Neural cell (in vitro differentiated cells): ENCODE measurements around the gene EFS. TPM values are rescaled to one million over a fixed set of nuclear protein-coding genes. Genes with fewer than 3 reads are reported as not detected.

Experiments
- H2AFZ ChIP-seq: fragments of 200-600, 300-800 bp; sonication (generic), shearing (Covaris generic); 2 replicates; pipeline ENCODE4 v1.6.0; 2014; ENCODE audit warnings: low read depth, mild to moderate bottlenecking, antibody characterized with exemption, low read length, moderate library complexity
- H3F3A ChIP-seq: fragments of 200-600 bp; shearing (Covaris generic); 2 replicates; pipeline ENCODE4 v1.6.1; 2016; ENCODE audit warnings: mild to moderate bottlenecking, moderate library complexity, mixed read lengths, antibody characterized with exemption, low read length; ENCODE audit not compliant: insufficient read depth, poor library complexity, severe bottlenecking
- H3K27ac ChIP-seq: fragments of 200-600, 300-800 bp; sonication (generic), shearing (Covaris generic); 2 replicates; pipeline ENCODE4 v1.5.1; 2014; ENCODE audit warnings: mild to moderate bottlenecking, low read length, moderate library complexity
- H3K27me3 ChIP-seq: fragments of 300-800, 200-600 bp; sonication (generic), shearing (Covaris generic); 2 replicates; pipeline ENCODE4 v1.6.0; 2014; ENCODE audit warnings: mild to moderate bottlenecking, low read depth, low read length, moderate library complexity; ENCODE audit not compliant: insufficient read depth
- H3K36me3 ChIP-seq: fragments of 300-800, 200-600 bp; sonication (generic), shearing (Covaris generic); 2 replicates; pipeline ENCODE4 v1.5.1; 2014; ENCODE audit warnings: mild to moderate bottlenecking, antibody characterized with exemption, low read length, moderate library complexity; ENCODE audit not compliant: insufficient read depth
- H3K4me2 ChIP-seq: fragments of 300-800, 200-600 bp; sonication (generic), shearing (Covaris generic); 2 replicates; pipeline ENCODE4 v1.6.0; 2014; ENCODE audit warnings: mild to moderate bottlenecking, low read length
- H3K4me3 ChIP-seq: fragments of 300-800, 200-600 bp; sonication (generic), shearing (Covaris generic); 2 replicates; pipeline ENCODE4 v1.5.1; 2014; ENCODE audit warnings: mild to moderate bottlenecking, low read length, moderate library complexity
- H3K79me2 ChIP-seq: fragments of 200-600 bp; shearing (Covaris generic); replicated peaks from 2 replicates; pipeline ENCODE4 v1.6.0; 2014; ENCODE audit warnings: mild to moderate bottlenecking, low read length, moderate library complexity; ENCODE audit not compliant: insufficient read depth
- H3K9ac ChIP-seq: fragments of 300-800, 200-600 bp; sonication (generic), shearing (Covaris generic); 2 replicates; pipeline ENCODE4 v1.6.1; 2016; ENCODE audit warnings: mild to moderate bottlenecking, low read length, mixed read lengths
- H3K9me2 ChIP-seq: fragments of 200-600 bp; shearing (Covaris generic); 2 replicates; pipeline ENCODE4 v1.6.1; 2016; ENCODE audit warnings: mild to moderate bottlenecking, low read length, mixed read lengths; ENCODE audit not compliant: insufficient read depth
- H3K9me3 ChIP-seq: fragments of 200-600, 300-800 bp; sonication (generic), shearing (Covaris generic); 2 replicates; pipeline ENCODE4 v1.6.1; 2016; ENCODE audit warnings: mild to moderate bottlenecking, mixed run types, low read length, moderate library complexity, mixed read lengths
- H4K20me1 ChIP-seq: fragments of 200-600 bp; shearing (Covaris generic); 2 replicates; pipeline ENCODE4 v1.6.1; 2016; ENCODE audit warnings: mild to moderate bottlenecking, mixed run types; ENCODE audit not compliant: insufficient read depth
- CTCF ChIP-seq: fragments of 450-650 bp; IDR thresholded peaks from 2 replicates; pipeline ENCODE4 v1.5.1; 2014; ENCODE audit warnings: antibody characterized with exemption, mild to moderate bottlenecking, moderate library complexity; ENCODE audit not compliant: poor library complexity, severe bottlenecking
- EP300 ChIP-seq: fragments of 450-650 bp; conservative IDR thresholded peaks from 2 replicates; pipeline ENCODE4 v1.6.1; 2014; ENCODE audit warnings: antibody characterized with exemption, mild to moderate bottlenecking, moderate library complexity; ENCODE audit not compliant: poor library complexity, severe bottlenecking
- EZH2 ChIP-seq: fragments of 200-600, 300-800 bp; shearing (Covaris generic), sonication (generic); IDR thresholded peaks from 2 replicates; pipeline ENCODE4 v1.6.1; 2014; ENCODE audit warnings: antibody characterized with exemption, low read length, borderline replicate concordance, mild to moderate bottlenecking; ENCODE audit not compliant: insufficient read depth, poor library complexity, severe bottlenecking
- MXI1 ChIP-seq: fragments of 450-650 bp; conservative IDR thresholded peaks from 2 replicates; pipeline ENCODE4 v1.6.1; 2014; ENCODE audit warnings: antibody characterized with exemption, mild to moderate bottlenecking; ENCODE audit not compliant: poor library complexity, severe bottlenecking
- POLR2AphosphoS5 ChIP-seq: IDR thresholded peaks from 2 replicates; pipeline ENCODE4 v1.6.1; 2012
- RAD21 ChIP-seq: fragments of 450-650 bp; conservative IDR thresholded peaks from 2 replicates; pipeline ENCODE4 v1.6.1; 2014; ENCODE audit warnings: antibody characterized with exemption, mild to moderate bottlenecking, moderate library complexity
- REST ChIP-seq: IDR thresholded peaks from 2 replicates; pipeline ENCODE4 v1.6.1; 2012; ENCODE audit warnings: borderline replicate concordance
- SMC3 ChIP-seq: fragments of 450-650 bp; conservative IDR thresholded peaks from 2 replicates; pipeline ENCODE4 v1.6.1; 2014; ENCODE audit warnings: antibody characterized with exemption, mild to moderate bottlenecking, moderate library complexity; ENCODE audit not compliant: poor library complexity
- TAF1 ChIP-seq: IDR thresholded peaks from 2 replicates; pipeline ENCODE4 v1.6.1; 2012; ENCODE audit warnings: low read depth
- polyA plus RNA-seq: library from polyadenylated mRNA; depleted of rRNA; stranded (reverse); fragments of >200 nt; gene quantifications from 2 replicates; pipeline ENCODE4 v1.2.3, GENCODE V29; 2014

Gene EFS
- polyA plus RNA-seq, 1 donor from 2014 or later: 0.48 TPM

- no peaks in the 10 kb centered on the region for H3F3A ChIP-seq
These were observed 20.3 kb upstream of the EFS start for GRCh38 chr14:23385244-23385641.

GRCh38 chr14:23384364-23385080, 19.6 kb upstream of the EFS start:
- H3K9ac ChIP-seq: no peak overlapping the region
- H3K4me3 ChIP-seq: no peak overlapping the region
- no peak overlapping the region for H2AFZ ChIP-seq
- H3K4me2 ChIP-seq: no peak overlapping the region
- H3K36me3 ChIP-seq: no peaks in the 10 kb centered on the region
- TF ChIP-seq MXI1 (no peak), SMC3 (no peak)
- no peaks in the 10 kb centered on the region for H3K9me3 ChIP-seq
- H3K27ac ChIP-seq: no peak overlapping the region
- no peaks in the 10 kb centered on the region for H3K9me2 ChIP-seq
- no peaks in the 10 kb centered on the region for H3K79me2 ChIP-seq
- H3K27me3 ChIP-seq: no peaks in the 10 kb centered on the region
- no peaks in the 10 kb centered on the region for H3F3A ChIP-seq
- no peaks in the 10 kb centered on the region for H4K20me1 ChIP-seq

More at GRCh38 chr14:23385244-23385641, 20.3 kb upstream of the EFS start:
- TF ChIP-seq EP300 (no peak), POLR2AphosphoS5 (no peak), SMC3 (no peak), TAF1 (no peak), REST (no peak), CTCF (no peak), MXI1 (no peak), RAD21 (no peak), EZH2 (no peak)
- Histone ChIP-seq H3K9me2 (no peaks in the 10 kb centered on the region), H3K36me3 (no peaks in the 10 kb centered on the region), H3K79me2 (no peaks in the 10 kb centered on the region), H3K9me3 (no peaks in the 10 kb centered on the region), H3K27ac (no peak overlapping the region), H3K27me3 (no peaks in the 10 kb centered on the region), H4K20me1 (no peaks in the 10 kb centered on the region), H3K9ac (no peak overlapping the region), H3K4me2 (no peak overlapping the region), H3K4me3 (no peak overlapping the region), H2AFZ (no peak overlapping the region)
